Panc1 (cell line): Measurements from ENCODE around the gene FAM117B.

ENCODE experiments used
- CTCF ChIP-seq: fragments of 450-650 bp; IDR thresholded peaks from 2 replicates; pipeline ENCODE4 v1.5.1; 2017; ENCODE audit warnings: mild to moderate bottlenecking
- SIN3A ChIP-seq: IDR thresholded peaks from 2 replicates; pipeline ENCODE4 v1.6.1; 2012; ENCODE audit warnings: low read depth, mild to moderate bottlenecking, low read length, moderate library complexity, borderline replicate concordance; ENCODE audit not compliant: insufficient read depth

- no peak for TF ChIP-seq CTCF
- TF ChIP-seq SIN3A: no peak
Measured at GRCh38 chr2:202689898-202690297, 55.1 kb downstream of the FAM117B start.
